ES-I3 (cell line): ENCODE data around the gene ACAD11.

Experiments
- H3K36me3 ChIP-seq: 2 replicates; pipeline ENCODE4 v1.6.1; 2013; ENCODE audit warnings: mild to moderate bottlenecking, low read length, control low read depth, moderate library complexity; ENCODE audit not compliant: insufficient read depth
- H3K4me1 ChIP-seq: 2 replicates; pipeline ENCODE4 v1.6.1; 2013; ENCODE audit warnings: mild to moderate bottlenecking, control low read depth, low read length; ENCODE audit not compliant: insufficient read depth
- H3K9ac ChIP-seq: 2 replicates; pipeline ENCODE4 v1.6.1; 2013; ENCODE audit warnings: low read depth, mild to moderate bottlenecking, low read length, moderate library complexity
- H3K9me3 ChIP-seq: 2 replicates; pipeline ENCODE4 v1.6.1; 2013; ENCODE audit warnings: mild to moderate bottlenecking, low read length, moderate library complexity; ENCODE audit not compliant: control insufficient read depth, insufficient read depth

Gene ACAD11

DNA sequence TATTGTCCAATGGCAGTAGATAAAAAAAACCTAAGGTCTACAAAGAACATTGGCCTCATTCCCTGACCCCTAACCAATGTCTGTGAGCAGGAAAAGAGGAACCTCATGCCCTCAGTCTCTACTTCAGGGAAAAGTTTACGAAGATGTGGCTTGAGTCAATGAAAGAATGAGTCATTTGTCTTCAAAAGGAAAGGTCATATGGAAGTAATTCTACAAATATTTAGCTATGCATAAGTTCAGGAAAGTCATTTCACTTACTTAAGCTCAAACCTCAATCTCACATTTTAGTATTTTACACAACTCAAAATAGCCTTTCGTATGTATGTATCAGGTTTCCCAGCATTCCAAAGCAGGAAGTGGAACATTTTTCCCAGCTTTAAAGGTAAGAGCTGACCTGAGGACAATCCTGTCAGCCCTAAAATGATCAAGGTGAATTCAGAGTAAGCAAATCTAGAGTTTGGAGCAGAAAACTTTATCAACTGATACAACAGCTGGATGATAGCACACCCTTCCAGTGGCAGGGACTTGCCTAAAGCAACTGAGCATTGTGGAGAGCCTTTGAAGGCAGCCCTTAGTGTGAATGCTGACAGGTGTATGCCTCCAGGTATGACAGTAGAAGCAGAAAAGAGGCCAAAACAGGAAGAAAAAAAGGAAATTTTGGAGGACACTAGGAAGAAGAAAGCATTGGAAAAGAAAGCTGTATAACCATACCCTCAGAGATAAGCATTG lies 116.4 kb downstream of the ACAD11 start:
- H3K9ac ChIP-seq, result no peak overlapping the region
- no peaks in the 10 kb centered on the region for H3K4me1 ChIP-seq
- no peaks in the 10 kb centered on the region for H3K9me3 ChIP-seq
- no peaks in the 10 kb centered on the region; the same call in 1 of the 2 replicates for H3K36me3 ChIP-seq

DNA sequence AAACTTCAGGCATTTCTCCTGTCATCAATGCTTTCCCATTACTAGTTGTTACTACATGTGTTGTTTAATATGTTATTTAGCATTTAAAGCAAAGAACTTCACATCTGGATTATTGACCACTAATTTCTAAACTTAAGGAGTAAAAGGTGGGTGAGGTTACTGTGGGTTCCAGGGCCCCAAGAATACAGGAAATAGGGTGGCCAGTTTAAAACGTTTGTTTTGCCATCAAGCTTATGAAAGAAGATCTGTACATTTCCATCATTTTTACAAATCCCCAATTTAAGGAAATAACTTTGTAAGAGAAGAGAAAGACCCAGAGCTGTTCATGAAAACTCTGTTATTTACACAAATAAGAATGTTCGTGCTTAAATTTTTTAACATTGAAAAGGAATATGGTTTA lies 117.0 kb downstream of the ACAD11 start:
- Histone ChIP-seq H3K9me3 (no peaks in the 10 kb centered on the region), H3K36me3 (peaks cover 2% of the 10 kb centered on the region), H3K9ac (no peak overlapping the region), H3K4me1 (no peaks in the 10 kb centered on the region)

DNA sequence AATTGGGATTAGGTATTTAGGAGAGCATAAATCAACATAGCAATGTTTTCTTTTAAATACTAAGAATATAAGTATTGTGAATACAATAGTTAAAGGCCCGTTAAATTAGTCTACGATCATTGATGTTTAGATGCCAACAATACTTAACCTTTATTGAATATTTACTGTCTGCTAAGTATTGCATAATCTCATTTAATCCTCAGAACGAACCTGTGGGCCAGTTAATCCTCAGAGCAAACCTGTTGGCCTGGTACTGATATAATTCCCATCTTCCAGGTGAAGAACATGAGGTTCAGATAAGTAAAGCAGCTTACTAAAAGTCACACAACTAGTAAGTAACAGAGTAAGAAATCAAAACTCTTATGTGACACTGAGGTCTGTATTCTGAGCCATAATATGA lies 119.9 kb downstream of the ACAD11 start:
- H3K9me3 ChIP-seq, result no peaks in the 10 kb centered on the region
- peaks cover 2% of the 10 kb centered on the region for H3K36me3 ChIP-seq
- H3K9ac ChIP-seq, result no peak overlapping the region
- peaks cover 5% of the 10 kb centered on the region; the same call in 1 of the 2 replicates for H3K4me1 ChIP-seq

DNA sequence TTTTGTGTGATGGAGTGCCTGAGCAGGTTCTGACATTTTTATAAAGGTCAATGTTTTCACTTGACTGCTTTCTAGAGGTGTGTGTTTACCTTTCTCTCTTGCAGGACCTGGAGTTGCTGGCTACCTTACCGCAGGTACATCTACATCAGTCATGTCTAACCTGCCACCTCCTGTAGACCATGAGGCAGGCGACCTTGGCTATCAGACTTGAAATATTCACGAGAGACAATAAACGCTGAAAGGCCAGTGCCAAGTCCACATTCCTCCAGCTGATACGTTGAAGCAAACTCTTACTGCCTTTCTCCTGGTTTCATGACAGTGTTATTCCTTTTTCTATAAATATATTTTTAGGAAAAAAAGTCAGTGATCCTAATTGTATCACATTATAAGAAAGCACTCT lies 121.5 kb downstream of the ACAD11 start:
- Histone ChIP-seq H3K9ac (no peak overlapping the region), H3K4me1 (peaks cover 5% of the 10 kb centered on the region; the same call in 1 of the 2 replicates), H3K36me3 (peaks cover 2% of the 10 kb centered on the region), H3K9me3 (no peaks in the 10 kb centered on the region)

DNA sequence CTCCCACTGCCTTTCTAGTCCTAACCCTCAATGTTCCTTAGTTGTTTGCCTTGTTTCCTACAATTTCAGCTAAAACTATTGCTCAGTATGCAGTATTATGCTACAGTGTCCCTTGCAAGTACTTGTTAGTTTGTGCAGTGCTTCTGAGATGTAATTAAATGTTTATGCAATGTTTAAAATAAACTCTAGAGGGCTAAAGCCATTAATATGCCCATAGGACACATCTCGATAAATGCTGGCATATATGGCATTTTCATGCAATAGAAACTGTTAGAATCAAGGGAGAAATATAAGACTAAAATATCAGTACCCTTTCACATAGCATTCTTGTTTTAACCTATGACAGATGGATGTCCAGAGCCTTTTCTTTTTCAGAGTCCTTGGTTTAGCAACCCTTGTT lies 122.3 kb downstream of the ACAD11 start:
- Histone ChIP-seq H3K4me1 (peaks cover 5% of the 10 kb centered on the region; the same call in 1 of the 2 replicates), H3K36me3 (peaks cover 2% of the 10 kb centered on the region), H3K9ac (no peak overlapping the region), H3K9me3 (no peaks in the 10 kb centered on the region)

DNA sequence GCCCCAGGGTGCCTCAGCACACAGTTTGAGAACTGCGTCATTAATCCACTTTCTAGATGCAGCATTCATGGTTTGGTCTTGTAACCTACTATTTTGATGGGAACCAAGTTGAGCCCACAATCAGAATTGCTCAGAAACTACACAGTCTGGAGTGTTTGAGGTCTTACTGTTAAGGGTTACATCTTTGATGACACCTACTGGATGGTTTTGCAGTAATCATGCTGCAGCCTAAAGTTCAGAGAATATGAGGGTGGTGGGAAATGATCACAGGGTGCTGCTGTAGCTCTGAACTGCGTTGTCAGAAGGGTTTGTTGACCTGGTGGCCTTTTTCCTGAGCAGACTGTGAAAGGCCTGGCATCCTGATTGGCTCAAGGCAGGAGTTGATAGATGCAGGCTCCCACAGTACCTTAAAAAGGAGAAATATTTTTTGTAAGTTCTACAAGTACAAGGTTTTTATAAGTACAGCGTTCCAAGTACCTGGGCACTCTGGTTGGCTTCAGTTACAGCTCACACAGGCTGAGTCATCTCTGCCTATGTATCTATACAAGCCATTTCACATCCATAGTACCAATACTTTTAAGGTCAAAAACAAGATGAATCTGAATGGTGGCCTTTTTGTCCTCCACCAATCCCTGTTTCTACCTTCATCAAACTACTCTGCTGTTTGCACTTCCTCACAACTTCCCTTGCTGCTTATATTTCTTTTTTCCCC lies 123.0 kb downstream of the ACAD11 start:
- no peak overlapping the region for H3K9ac ChIP-seq
- peaks cover 5% of the 10 kb centered on the region; the same call in 1 of the 2 replicates for H3K4me1 ChIP-seq
- no peaks in the 10 kb centered on the region for H3K9me3 ChIP-seq
- peaks cover 2% of the 10 kb centered on the region for H3K36me3 ChIP-seq

DNA sequence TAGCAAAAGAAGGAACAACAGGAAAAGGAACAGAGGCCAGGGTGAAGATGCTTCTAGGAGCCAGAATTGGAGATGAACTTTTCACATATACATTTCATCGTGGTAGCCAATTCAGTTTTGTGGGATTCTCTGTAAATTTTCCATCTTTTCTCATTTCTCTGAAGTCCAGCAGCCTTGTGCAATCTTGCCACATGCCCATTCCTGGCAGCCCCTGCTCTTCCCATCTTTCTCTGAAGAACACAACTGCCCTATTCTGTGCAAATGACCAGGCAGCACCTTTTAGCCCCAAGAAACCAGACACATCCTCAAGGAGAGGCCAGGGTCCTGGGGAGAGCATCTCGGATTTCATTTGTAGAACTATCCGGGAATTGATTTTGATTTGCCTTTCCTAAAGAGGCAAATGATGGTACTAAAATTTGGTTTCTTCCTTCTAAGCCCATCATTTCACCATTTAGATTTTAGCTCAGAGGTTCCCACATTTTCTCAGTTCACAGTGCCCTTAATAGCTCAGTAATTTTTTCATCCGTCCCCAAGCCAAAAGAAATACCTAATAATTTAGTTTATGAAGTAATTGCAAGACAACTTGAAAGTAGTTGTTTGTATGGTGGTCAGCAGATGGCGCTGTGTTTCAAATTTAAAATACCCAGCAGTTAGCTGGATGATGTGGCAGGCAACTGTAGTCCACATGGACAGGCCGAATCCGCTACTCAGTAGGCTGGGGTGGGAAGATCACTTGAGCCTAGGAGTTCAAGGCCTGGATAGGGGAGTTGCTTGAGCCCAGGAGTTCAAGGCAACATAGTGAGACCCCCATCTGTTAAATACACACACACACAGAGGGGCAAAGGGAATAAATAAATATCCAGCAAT lies 123.8 kb downstream of the ACAD11 start:
- Histone ChIP-seq H3K4me1 (peaks cover 5% of the 10 kb centered on the region; the same call in 1 of the 2 replicates), H3K9ac (no peak overlapping the region), H3K36me3 (peaks cover 5% of the 10 kb centered on the region), H3K9me3 (no peaks in the 10 kb centered on the region)

DNA sequence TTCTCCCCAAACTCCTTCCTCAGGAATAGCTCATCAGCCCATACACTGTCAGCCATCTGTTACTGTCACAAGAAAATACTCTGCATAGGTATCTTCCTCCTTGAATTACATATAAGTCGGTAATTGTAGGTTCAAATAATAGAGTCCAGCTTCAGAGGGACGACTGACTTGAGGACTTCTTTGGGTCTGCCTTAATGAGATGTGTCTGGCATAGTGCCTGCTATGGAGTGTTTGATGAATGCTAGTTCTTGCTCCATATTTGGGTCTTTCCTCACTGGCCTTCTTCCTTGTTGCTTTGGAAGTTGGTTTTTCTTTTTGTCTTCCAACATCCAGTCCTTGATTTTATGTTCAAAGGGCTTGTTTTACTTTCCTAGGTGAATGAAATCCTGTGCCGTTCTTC lies 129.0 kb downstream of the ACAD11 start:
- Histone ChIP-seq H3K9ac (no peak overlapping the region), H3K9me3 (no peaks in the 10 kb centered on the region), H3K4me1 (no peaks in the 10 kb centered on the region), H3K36me3 (peaks cover 12% of the 10 kb centered on the region)

DNA sequence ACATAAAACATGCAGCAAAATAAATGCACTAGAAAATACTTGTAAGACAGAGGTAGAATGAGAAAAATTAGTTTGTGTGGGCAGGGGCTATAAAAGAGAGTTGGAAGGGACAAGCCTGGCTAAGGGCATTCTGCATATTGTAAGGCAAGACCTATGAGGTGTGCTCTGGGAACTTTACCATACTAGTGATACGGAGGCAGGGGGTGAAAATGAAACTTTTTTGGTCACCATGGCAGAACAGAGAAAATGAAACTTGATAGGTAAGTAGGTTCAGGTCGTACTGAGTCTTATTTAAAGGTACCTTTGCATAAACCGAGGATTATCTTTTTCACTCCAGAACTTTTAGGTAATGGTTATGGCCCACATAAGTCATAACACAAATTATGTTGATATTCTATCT lies 137.3 kb downstream of the ACAD11 start:
- peaks cover 23% of the 10 kb centered on the region for H3K36me3 ChIP-seq
- H3K9ac ChIP-seq, result no peak overlapping the region
- H3K4me1 ChIP-seq, result no peaks in the 10 kb centered on the region
- H3K9me3 ChIP-seq, result no peaks in the 10 kb centered on the region

DNA sequence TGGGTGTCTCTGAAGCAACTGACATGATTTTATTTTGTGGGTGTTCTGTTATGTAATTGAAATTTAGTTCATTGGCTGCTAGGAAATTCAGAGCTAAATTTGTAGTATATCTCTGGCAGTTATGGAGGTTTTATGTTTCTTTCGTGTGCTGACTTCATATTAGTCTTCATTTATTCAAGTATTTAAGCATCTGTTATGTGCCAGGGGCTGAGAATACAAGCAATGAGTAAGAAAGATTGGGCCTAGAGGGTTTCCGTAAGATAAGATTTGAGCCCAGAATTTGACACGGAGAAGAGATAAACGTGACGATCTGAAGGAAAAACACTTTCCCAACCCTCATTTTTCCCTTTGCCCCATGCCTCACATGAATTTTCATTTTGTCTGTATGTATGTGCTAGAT lies 137.7 kb downstream of the ACAD11 start:
- no peaks in the 10 kb centered on the region for H3K9me3 ChIP-seq
- H3K4me1 ChIP-seq, result no peaks in the 10 kb centered on the region
- H3K36me3 ChIP-seq, result peaks cover 27% of the 10 kb centered on the region
- H3K9ac ChIP-seq, result no peak overlapping the region

DNA sequence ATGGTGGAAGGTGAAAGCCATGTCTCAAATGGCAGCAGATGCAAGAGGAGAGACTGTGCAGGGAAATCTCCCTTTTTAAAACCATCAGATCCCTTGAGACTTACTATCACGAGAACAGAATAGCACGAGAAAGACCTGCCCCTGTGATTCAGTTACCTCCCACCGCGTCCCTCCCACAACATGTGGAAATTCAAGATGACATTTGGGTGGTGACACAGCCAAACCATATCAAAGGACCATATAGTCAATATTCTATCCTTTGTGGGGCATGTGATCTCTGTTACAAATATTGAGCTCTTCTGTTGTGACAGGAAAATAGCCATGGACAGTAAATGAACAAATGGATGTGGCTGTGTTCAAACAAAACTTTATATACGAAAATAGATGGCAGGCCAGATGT lies 139.7 kb downstream of the ACAD11 start:
- peaks cover 28% of the 10 kb centered on the region for H3K36me3 ChIP-seq
- no peak overlapping the region for H3K9ac ChIP-seq
- H3K9me3 ChIP-seq, result no peaks in the 10 kb centered on the region
- H3K4me1 ChIP-seq, result no peaks in the 10 kb centered on the region

DNA sequence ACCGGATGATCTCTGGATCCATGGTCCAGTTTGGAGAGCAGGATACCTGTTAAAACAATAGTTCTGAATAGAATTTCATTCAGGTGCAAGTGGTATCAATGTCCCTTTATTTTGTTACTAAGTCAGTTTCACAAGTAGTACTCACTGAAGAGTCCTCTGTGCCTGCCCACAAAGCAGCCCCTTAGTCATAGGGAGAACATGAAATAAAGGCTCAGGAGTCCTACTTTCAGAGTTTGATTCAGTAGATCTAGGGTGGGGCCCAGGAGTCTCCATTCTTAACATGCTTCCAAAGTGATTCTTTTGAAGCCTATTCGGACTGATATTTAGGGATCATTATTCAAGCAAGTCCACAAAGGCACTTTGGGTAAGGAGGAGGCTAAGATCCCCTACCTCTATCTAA lies 142.3 kb downstream of the ACAD11 start:
- no peaks in the 10 kb centered on the region for H3K9me3 ChIP-seq
- H3K36me3 ChIP-seq, result peaks cover 26% of the 10 kb centered on the region
- no peak overlapping the region for H3K9ac ChIP-seq
- no peaks in the 10 kb centered on the region for H3K4me1 ChIP-seq

DNA sequence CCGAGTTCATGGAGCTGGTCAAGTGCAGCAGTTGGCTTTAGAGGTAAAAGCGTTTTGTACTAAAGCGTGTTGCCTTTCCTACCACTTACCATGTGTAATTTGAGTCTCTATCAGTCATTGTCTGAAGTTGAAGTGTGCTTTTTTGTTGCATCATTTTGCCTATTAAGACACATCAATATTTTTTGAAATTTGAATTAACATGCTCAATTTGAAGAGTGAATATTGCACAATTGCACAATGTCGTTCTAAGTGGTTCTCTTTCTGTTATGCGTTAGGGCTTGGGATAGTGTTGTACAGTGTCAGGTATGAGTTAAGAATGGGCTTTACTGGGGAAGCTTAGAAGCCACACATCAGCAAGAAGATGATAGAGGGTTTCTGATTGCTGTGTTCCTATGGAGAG lies 146.6 kb downstream of the ACAD11 start:
- H3K4me1 ChIP-seq, result no peaks in the 10 kb centered on the region
- no peak overlapping the region for H3K9ac ChIP-seq
- H3K36me3 ChIP-seq, result peaks cover 26% of the 10 kb centered on the region
- H3K9me3 ChIP-seq, result no peaks in the 10 kb centered on the region

DNA sequence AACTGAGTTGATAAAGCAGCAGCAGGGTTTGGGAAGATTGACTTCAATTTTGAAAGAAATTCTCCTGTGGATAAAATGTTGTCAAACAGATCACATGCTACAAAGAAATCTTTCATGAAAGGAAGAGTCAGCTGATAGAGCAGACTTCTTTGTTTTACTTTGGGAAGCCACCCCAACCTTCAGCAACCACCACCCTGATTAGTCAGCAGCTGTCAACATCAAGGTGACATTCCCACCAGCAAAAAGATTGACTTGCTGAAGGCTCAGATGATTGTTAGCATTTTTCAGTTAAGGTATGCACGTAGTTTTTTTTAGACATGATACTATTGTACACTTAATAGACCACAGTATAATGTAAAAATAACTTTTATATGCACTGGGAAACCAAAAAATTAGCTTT lies 150.1 kb downstream of the ACAD11 start:
- Histone ChIP-seq H3K9ac (no peak overlapping the region), H3K9me3 (no peaks in the 10 kb centered on the region), H3K36me3 (peaks cover 24% of the 10 kb centered on the region)

More for the DNA sequence above, 150.1 kb downstream of the ACAD11 start:
- no peaks in the 10 kb centered on the region for H3K4me1 ChIP-seq
